Measurements from ENCODE around the gene GOLGA6L22.
"Not testable (repeated sequence)": the region's sequence is repeated elsewhere in the genome, so short reads cannot be mapped to it uniquely, and the experiment has no call there.

The GOLGA6L22 gene, protein sequence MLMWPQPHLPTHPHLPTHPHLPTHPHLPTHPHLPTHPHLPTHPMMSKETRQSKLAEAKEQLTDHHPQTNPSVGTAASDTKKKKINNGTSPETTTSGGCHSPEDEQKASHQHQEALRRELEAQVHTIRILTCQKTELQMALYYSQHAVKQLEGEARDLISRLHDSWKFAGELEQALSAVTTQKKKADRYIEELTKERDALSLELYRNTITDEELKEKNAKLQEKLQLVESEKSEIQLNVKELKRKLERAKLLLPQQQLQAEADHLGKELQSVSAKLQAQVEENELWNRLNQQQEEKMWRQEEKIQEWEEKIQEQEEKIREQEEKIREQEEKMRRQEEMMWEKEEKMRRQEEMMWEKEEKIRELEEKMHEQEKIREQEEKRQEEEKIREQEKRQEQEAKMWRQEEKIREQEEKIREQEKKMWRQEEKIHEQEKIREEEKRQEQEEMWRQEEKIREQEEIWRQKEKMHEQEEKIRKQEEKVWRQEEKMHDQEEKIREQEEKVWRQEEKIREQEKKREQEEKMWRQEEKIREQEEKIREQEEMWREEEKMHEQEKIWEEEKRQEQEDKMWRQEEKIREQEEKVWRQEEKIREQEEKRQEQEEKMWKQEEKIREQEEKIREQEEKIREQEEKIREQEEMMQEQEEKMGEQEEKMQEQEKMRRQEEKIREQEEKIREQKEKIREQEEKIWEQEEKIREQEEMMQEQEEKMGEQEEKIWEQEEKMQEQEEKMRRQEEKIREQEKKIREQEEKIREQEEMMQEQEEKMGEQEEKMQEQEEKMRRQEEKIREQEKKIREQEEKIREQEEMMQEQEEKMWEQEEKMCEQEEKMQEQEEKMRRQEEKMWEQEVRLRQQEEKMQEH

DNA sequence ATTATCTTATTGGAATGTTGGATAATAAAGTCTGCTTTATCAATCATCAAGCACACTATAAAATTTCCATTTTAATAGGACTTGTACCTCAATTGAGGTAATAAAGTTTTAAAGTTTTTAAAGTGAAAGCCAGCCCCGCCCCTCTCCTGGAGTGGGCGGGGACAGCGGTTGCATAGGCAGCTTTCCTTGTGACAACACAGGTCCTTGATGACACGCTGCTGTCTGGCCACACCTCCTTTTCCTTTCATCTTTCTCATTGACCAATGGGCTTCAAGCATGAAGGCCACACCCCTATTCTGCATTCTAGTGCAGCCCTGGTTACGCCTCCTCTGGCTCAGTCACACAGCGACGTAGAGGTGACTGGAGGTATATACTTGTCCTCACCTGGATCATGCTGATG lies at the start of gene GOLGA6L22:
Gene GOLGA6L22 (plus strand): TSS at position 301 of the 400 bp plus-strand sequence. CDS start 91 bp downstream, at position 392.
- not testable (repeated sequence) for DNase-seq

DNA sequence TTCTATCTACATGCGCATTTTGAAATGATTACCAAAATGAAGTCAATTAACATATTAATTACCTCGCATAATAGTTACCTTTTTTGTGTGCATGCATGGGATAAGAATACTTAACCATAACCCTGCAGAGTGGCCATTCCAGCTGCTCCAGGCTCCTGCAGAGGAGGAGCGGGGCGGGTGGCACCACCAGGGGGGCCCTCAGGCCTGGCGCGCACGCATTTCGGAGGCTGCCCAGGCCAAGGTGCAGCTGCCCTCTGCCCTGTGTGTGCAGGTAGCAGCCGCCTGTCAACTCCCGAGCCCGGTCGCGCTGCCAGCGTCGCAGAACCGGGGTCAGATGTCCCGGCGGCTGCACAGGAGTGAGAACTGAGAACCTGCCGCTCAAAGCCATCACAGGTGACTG lies 41.4 kb upstream of the GOLGA6L22 start:
- not testable (repeated sequence) for DNase-seq

DNA sequence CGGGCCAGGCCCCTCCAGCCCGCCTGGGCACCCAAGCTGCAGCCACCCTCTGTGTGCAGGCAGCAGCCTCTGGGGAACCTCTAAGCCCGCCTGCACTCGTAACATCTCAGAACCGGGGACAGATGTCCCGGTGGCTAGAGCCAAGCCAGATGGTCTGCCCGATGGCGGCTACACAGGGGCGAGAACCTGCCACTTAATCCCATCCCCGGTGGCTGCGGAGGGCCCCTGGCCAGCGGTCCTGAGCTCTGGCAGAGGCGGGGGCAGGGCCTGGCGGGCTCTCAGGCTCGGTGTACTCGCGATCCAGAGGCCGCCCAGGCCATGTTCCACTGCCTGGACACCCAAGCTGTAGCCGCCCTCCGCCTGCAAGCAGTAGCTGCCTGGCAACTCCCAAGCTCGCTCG lies 40.9 kb upstream of the GOLGA6L22 start:
- not testable (repeated sequence) for DNase-seq

DNA sequence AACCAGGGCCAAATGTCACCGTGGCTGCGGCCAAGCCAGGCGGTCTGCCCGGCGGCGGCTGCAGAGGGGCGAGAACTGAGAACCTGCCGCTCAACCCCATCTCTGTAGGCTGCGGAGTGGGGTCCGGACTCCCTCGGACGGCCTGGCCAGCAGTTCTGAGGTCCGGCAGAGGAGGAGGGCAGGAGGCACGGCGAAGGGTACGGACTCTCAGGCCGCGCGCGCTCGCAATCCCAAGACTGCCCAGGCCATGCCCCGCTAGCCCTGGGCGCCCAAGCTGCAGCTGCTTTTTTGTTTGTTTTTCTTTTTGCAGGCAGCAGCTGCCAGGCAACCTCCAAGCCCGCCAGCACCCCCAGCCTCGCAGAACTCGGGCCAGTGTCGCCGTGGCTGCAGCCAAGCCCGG lies 40.5 kb upstream of the GOLGA6L22 start:
- not testable (repeated sequence) for DNase-seq

DNA sequence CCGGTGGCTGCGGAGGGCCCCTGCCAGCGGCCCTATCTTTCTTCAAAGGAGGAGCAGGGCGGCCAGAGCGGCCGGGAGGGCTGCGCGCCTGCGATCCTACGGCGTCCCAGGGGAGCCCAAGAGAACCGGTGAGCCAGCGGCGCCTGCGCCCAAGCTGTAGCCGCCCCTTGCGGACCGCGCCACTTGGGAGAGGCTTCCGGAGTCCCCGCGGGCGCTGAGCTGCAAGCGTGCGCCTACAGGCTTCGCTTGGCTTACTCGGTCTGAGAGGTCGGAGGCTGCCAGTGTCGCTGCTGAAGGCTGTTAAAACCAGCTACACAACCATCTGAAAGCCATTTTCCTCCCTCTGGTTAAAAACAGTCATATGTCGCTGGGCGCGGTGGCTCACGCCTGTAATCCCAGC lies 40.0 kb upstream of the GOLGA6L22 start:
- not testable (repeated sequence) for DNase-seq

DNA sequence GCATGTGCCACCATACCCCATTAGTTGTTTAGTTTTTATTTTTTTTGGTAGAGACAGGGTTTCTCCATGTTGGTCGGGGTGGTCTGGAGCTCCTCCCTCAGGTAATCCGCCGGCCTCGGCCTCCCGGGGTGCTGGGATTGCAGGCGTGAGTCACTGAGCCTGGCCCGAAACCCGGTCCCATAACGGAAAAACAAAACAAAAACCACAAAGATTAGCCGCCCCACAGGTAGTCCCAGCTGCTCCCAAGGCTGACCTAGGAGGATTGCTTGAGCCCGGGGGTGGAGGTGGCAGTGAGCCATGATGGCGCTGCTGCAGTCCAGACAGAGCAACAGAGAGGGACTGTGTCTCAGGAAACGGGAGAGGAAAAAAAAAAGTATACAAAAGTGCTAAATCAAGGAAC lies 38.4 kb upstream of the GOLGA6L22 start:
- DNase-seq = not testable (repeated sequence)

DNA sequence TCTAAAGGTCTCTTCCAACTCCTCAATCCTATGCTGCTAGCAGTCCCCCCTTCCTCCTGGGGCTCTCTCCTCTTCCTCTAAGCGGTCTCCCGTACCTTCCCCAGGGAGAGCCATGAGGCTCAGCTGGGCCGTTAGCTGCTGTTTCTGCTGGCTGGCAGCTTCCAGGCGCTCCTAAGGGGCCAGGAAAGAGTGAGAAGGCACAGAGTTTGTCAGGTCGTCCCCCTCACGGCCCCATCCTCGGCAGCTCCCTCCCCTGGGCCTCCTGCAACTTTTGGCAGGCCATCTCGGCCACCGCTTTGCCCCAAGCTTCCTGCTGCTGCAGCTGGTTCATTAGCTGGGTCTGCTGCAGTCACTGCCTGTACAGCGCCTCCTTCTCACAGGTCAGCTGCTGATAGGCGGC lies 29.3 kb upstream of the GOLGA6L22 start:
- not testable (repeated sequence) for DNase-seq

DNA sequence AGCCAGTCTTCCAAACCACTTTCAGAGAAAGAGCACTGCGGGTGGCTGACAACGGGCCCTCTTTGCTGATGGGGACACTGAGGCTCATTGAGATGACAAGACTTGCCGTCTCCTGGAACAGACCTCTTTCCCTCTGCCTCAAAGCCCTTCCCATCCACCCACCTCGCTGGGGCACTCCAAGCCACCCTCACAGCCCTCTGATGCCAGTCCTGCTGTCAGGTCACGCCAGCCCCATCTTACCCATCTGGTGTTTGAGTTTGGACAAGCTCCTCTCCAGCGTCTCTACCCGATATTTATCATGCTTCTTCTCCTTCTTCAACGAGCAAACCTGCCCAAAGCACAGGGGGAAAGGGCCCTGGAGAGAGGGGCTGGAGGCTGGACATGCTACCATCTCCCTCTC lies 27.0 kb upstream of the GOLGA6L22 start:
- not testable (repeated sequence) for DNase-seq

DNA sequence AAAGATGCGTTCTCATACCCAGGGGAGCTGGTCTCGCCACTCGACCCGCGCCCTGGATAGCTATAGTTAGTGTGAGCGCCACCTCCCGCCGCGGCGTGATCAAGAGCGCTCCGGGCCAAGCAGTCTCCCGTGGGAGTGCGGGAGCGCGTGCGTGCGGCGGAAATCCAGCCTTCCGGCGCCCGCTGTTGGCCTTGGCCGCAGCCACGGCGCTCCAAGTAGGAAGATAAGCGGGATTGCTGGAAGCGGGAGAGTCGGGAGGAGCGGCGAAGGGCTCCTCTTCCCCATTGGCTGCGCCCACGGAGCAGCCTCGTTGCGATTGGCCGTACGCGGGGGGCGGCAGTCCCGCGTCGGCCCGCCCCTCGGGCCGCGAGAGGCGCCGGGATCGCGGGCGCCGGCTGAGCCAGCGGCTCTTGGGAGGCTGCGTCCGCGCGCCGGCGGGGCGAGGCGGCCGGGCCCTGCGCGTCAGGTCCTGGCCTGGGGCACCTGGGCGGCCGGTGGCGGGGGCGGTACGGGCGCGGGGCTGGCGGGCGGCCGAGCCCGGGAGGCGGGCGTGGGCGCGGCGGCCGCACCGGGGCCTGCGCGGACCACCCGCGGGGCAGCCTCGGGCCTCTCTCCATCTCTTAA lies 35.9 kb downstream of the GOLGA6L22 start:
- not testable (repeated sequence) for DNase-seq

DNA sequence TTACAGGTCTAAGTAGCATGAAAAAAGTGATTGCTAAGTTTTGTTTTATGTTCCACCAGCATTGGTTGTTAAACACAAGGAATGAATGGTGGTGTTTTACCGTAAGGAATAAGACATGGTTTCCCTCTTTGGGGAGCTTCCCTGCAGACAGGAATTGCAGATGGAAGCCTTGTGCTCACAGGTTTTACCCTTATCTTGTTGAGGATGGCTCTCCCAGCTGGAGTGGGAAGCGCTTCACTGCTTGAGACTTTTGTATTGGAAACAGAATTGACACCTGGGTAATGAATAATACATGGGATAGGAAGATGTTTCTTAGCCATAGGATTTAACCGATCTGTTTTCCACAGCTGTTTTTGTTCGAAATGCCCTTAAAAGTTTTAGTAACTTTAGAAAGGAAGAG lies 38.5 kb downstream of the GOLGA6L22 start:
- not testable (repeated sequence) for DNase-seq

DNA sequence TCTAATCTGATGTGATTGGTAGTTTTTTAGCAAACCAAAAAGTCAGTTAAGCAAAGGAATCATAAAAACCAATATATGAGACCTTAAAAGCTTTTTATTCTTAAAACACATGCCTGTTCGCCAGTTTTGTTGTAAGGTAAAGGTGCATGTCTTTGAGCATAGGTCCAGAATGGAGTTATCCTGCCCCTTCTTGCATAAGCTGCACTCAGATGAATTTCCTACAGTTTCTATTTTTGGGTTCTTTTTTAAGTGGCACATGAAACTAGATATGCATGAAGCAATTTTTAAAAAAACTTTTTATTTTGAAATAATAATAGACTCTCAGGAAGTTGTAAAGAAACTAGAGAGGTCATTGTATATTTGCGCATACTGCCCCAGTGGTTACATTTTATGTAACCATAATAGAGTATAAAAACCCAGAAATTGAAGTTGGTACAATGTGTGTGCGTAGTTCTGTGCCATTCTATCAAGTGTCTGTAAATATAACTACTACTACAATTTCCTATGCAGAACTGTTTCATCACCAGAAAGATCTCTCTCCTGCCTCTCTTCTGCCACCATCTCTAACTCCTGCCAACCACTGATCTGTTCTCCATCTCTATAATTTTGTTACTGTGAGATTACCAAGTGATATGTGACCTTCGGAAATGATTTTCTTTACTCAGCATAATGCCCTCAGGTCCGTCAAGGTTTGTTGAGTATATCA lies 39.7 kb downstream of the GOLGA6L22 start:
- not testable (repeated sequence) for DNase-seq

DNA sequence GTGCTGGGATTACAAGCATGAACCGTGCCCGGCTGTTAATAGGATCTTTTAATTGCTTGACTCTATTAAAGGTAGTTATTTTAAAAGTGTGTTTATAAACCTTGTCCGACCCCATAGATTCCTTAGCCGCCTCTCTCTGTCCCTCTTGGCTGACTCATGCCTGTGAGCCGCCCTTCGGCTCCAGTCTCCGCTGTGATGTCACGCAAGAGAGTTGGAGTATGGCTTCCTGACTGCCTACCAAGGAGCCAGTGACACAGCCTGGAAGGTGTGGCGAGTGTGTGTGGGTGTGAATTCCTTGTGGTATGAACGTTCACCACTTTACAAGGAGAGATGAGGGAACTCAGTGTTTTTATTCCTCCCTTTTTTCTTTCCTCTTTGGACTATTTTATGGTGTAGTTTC lies 43.6 kb downstream of the GOLGA6L22 start:
- not testable (repeated sequence) for DNase-seq

DNA sequence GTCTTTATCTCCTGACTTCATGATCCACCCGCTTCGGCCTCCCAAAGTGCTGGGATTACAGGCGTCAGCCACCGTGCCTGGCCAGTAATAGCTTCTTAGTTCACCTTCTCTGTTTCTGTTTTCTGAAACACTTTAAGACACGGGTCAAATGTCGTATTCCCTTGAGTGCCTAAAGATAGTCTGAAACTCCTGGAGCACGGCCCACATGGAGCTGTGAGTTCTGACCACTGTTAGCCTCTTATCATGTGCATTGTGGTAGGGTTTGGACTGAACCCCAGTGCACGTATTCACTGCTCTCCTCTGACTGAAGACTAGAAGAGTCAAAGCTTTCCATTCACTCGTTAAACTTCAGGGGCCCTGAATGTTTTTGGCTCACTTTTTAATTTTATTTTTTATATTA lies 48.3 kb downstream of the GOLGA6L22 start:
- DNase-seq = not testable (repeated sequence)

DNA sequence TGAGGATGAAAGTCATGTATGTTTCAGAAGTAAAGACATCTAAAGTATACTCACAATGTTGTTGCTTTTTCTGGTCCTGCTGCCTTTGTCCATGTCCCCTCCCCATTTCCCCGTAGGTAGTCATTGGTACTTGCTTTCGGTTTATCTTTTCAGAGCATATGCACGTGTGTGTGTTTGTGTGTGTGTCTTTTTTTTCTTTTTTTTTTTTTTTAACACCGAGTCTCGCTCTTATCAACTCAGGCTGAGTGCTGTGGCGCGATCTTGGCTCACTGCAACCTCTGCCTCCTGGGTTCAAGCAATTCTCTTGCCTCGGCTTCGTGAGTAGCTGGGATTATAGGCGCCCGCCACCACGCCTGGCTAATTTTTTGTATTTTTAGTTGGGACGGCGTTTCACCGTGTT lies 57.4 kb downstream of the GOLGA6L22 start:
- not testable (repeated sequence) for DNase-seq
